H9 (cell line): ENCODE data around the gene TTC13. TPM values are rescaled to one million over a fixed set of nuclear protein-coding genes. Genes with fewer than 3 reads are reported as not detected.

ENCODE experiments used
- DNase-seq: peaks from one replicate; pipeline ENCODE4 v3.0.0-alpha.2; 2017
- H2AFZ ChIP-seq: one replicate; pipeline ENCODE4 v1.6.1; 2013; ENCODE audit warnings: mild to moderate bottlenecking, low read length, control low read depth, moderate library complexity
- H2AK5ac ChIP-seq: 2 replicates; pipeline ENCODE4 v1.6.1; 2013; ENCODE audit warnings: low read length, control low read depth, mixed read lengths; ENCODE audit not compliant: insufficient read length
- H2BK120ac ChIP-seq: one replicate; pipeline ENCODE4 v1.6.1; 2013; ENCODE audit warnings: low read depth, mild to moderate bottlenecking, low read length, control low read depth, inconsistent platforms; ENCODE audit not compliant: poor library complexity, severe bottlenecking
- H2BK12ac ChIP-seq: 2 replicates; pipeline ENCODE4 v1.6.1; 2013; ENCODE audit warnings: low read length, control low read depth, mixed read lengths, low read depth; ENCODE audit not compliant: insufficient read length
- H2BK15ac ChIP-seq: 2 replicates; pipeline ENCODE4 v1.6.1; 2013; ENCODE audit warnings: low read depth, low read length, control low read depth
- H2BK20ac ChIP-seq: one replicate; pipeline ENCODE4 v1.6.1; 2013; ENCODE audit warnings: low read depth, mild to moderate bottlenecking, low read length, control low read depth, inconsistent platforms; ENCODE audit not compliant: poor library complexity, severe bottlenecking
- H2BK5ac ChIP-seq: 2 replicates; pipeline ENCODE4 v1.6.1; 2013; ENCODE audit warnings: low read length, control low read depth, mixed read lengths; ENCODE audit not compliant: insufficient read length
- H3K14ac ChIP-seq: 2 replicates; pipeline ENCODE4 v1.6.1; 2013; ENCODE audit warnings: low read length, control low read depth; ENCODE audit not compliant: insufficient read depth
- H3K18ac ChIP-seq: 2 replicates; pipeline ENCODE4 v1.6.1; 2013; ENCODE audit warnings: low read depth, mild to moderate bottlenecking, mixed read lengths, low read length, control low read depth; ENCODE audit not compliant: insufficient read length
- H3K23ac ChIP-seq: 2 replicates; pipeline ENCODE4 v1.6.1; 2013; ENCODE audit warnings: low read length, control low read depth, mixed read lengths, low read depth; ENCODE audit not compliant: insufficient read length
- H3K23me2 ChIP-seq: 2 replicates; pipeline ENCODE4 v1.6.1; 2013; ENCODE audit warnings: low read depth, mild to moderate bottlenecking, mixed read lengths, low read length, control low read depth; ENCODE audit not compliant: insufficient read length, poor library complexity, severe bottlenecking
- H3K27ac ChIP-seq: 2 replicates; pipeline ENCODE4 v1.5.1; 2013; ENCODE audit warnings: low read length, control low read depth, mixed read lengths, low read depth; ENCODE audit not compliant: insufficient read length
- H3K27me3 ChIP-seq: 2 replicates; pipeline ENCODE4 v1.6.1; 2013; ENCODE audit warnings: low read length, control low read depth, inconsistent platforms; ENCODE audit not compliant: insufficient read depth
- H3K4ac ChIP-seq: 2 replicates; pipeline ENCODE4 v1.6.1; 2013; ENCODE audit warnings: low read depth, mild to moderate bottlenecking, control low read depth, inconsistent platforms, low read length, moderate library complexity
- H3K4me1 ChIP-seq: 2 replicates; pipeline ENCODE4 v1.6.1; 2013; ENCODE audit warnings: low read length, control low read depth, inconsistent platforms; ENCODE audit not compliant: insufficient read depth
- H3K4me2 ChIP-seq: 2 replicates; pipeline ENCODE4 v1.6.1; 2013; ENCODE audit warnings: low read length, control low read depth, mixed read lengths; ENCODE audit not compliant: insufficient read length, insufficient read depth
- H3K56ac ChIP-seq: 2 replicates; pipeline ENCODE4 v1.6.1; 2013; ENCODE audit warnings: low read depth, mild to moderate bottlenecking, mixed read lengths, low read length, control low read depth; ENCODE audit not compliant: insufficient read length
- H3K79me1 ChIP-seq: 2 replicates; pipeline ENCODE4 v1.6.1; 2013; ENCODE audit warnings: low read depth, mild to moderate bottlenecking, moderate library complexity, low read length, control low read depth, inconsistent platforms; ENCODE audit not compliant: insufficient read depth, poor library complexity, severe bottlenecking
- H3K79me2 ChIP-seq: 2 replicates; pipeline ENCODE4 v1.6.1; 2013; ENCODE audit warnings: low read length, control low read depth, inconsistent platforms; ENCODE audit not compliant: insufficient read depth
- H3K9ac ChIP-seq: 2 replicates; pipeline ENCODE4 v1.6.1; 2013; ENCODE audit warnings: low read length, control low read depth, mixed read lengths; ENCODE audit not compliant: insufficient read length; ENCODE audit errors: extremely low read depth
- H3K9me3 ChIP-seq: one replicate; pipeline ENCODE4 v1.6.1; 2013; ENCODE audit warnings: low read depth, low read length, inconsistent platforms; ENCODE audit not compliant: control insufficient read depth
- H3T11ph ChIP-seq: one replicate; pipeline ENCODE4 v1.6.1; 2013; ENCODE audit warnings: mild to moderate bottlenecking, low read length, control low read depth, inconsistent platforms
- H4K20me1 ChIP-seq: one replicate; pipeline ENCODE4 v1.6.1; 2013; ENCODE audit not compliant: control insufficient read depth, insufficient read length, insufficient read depth
- H4K5ac ChIP-seq: 2 replicates; pipeline ENCODE4 v1.6.1; 2013; ENCODE audit warnings: low read depth, mild to moderate bottlenecking, mixed read lengths, low read length, control low read depth; ENCODE audit not compliant: insufficient read length
- H4K8ac ChIP-seq: replicated peaks from 2 replicates; pipeline ENCODE4 v1.6.1; 2013; ENCODE audit warnings: low read length, control low read depth, mixed read lengths, low read depth; ENCODE audit not compliant: insufficient read length
- H4K91ac ChIP-seq: 2 replicates; pipeline ENCODE4 v1.6.1; 2013; ENCODE audit warnings: low read depth, mild to moderate bottlenecking, moderate library complexity, mixed read lengths, low read length, control low read depth; ENCODE audit not compliant: insufficient read length
- H3K27ac Mint-ChIP-seq, 3 experiments: 2 replicates in 2 of 3; 3 replicates in 1 of 3; pipeline ENCODE4 v1.8.0; 2020 to 2021; ENCODE audit warnings: mixed read lengths in 3 of 3, mild to moderate bottlenecking in 1 of 3, moderate library complexity in 1 of 3
- H3K27me3 Mint-ChIP-seq: 2 replicates; pipeline ENCODE4 v1.8.0; 2021; ENCODE audit warnings: low read depth, mild to moderate bottlenecking, moderate library complexity, mixed read lengths
- H3K36me3 Mint-ChIP-seq, 3 experiments: 2 replicates in 2 of 3; 3 replicates in 1 of 3; pipeline ENCODE4 v1.8.0; 2020 to 2021; ENCODE audit warnings: low read depth in 3 of 3, mixed read lengths in 3 of 3; ENCODE audit not compliant: insufficient read depth in 1 of 3
- H3K4me1 Mint-ChIP-seq, 2 experiments: 2 replicates each; pipeline ENCODE4 v1.8.0; 2020; ENCODE audit warnings: mixed read lengths in 2 of 2
- H3K4me3 Mint-ChIP-seq, 2 experiments: 2 replicates in 1 of 2; 3 replicates in 1 of 2; pipeline ENCODE4 v1.8.0; 2020 to 2021; ENCODE audit warnings: mild to moderate bottlenecking in 2 of 2, mixed read lengths in 2 of 2, moderate library complexity in 1 of 2
- H3K9me3 Mint-ChIP-seq, 2 experiments: 2 replicates in 1 of 2; 3 replicates in 1 of 2; pipeline ENCODE4 v1.8.0; 2020; ENCODE audit warnings: mild to moderate bottlenecking in 2 of 2, mixed read lengths in 2 of 2, moderate library complexity in 1 of 2
- WGBS: extraction: QIAGEN DNeasy Blood & Tissue Kit; methylation state at CpG from one replicate; pipeline ENCODE4 v1.1.7; 2013; ENCODE audit warnings: missing lambda C conversion rate, low lambda C conversion rate, mixed read lengths; ENCODE audit not compliant: insufficient read length; ENCODE audit errors: extremely low coverage; 5-methylcytosine and 5-hydroxymethylcytosine counted together
- total RNA-seq: library from RNA; stranded (reverse); gene quantifications from 2 replicates; pipeline ENCODE4 v1.2.1, GENCODE V29; 2021
- TF ChIP-seq, protein P1 (sequence below): fragments of 200-600 bp; sonication (generic); conservative IDR thresholded peaks from 3 replicates; pipeline ENCODE4 v1.8.0; 2021; ENCODE audit warnings: antibody characterized with exemption, mild to moderate bottlenecking

Gene TTC13
- total RNA-seq, 1 experiment from 2014 or later, result 7.6 TPM

GRCh38 chr1:231019711-231020110 lies 41.0 kb upstream of the TTC13 start:
- Histone ChIP-seq H3K14ac (no peak overlapping the region; the same call in 1 of the 2 replicates), H3K23me2 (no peaks in the 10 kb centered on the region), H2AFZ (no peak overlapping the region), H3K9me3 (no peaks in the 10 kb centered on the region), H3K9ac (no peak overlapping the region), H4K20me1 (no peaks in the 10 kb centered on the region), H2BK15ac (no peak overlapping the region), H2BK20ac (no peak overlapping the region), H3K79me1 (no peaks in the 10 kb centered on the region), H3K56ac (no peak overlapping the region), H2AK5ac (no peak overlapping the region), H4K8ac (no peak overlapping the region), H2BK120ac (no peak overlapping the region), H3K4me1 (peaks cover 12% of the 10 kb centered on the region; the same call in 1 of the 2 replicates), H3K4me2 (no peak overlapping the region), H2BK12ac (no peak overlapping the region), H3K4ac (no peak overlapping the region), H3K23ac (no peak overlapping the region), H3K79me2 (no peaks in the 10 kb centered on the region), H2BK5ac (no peak overlapping the region), H3K27ac (no peak overlapping the region), H3K18ac (no peak overlapping the region), H4K5ac (no peak overlapping the region), H3T11ph (no peak overlapping the region), H3K27me3 (no peaks in the 10 kb centered on the region; the same call in 1 of the 2 replicates), H4K91ac (no peak overlapping the region)
- no peak for DNase-seq
- WGBS, result no CpG with 5 or more reads among the region's 14 CpGs
- TF ChIP-seq, protein P1, sequence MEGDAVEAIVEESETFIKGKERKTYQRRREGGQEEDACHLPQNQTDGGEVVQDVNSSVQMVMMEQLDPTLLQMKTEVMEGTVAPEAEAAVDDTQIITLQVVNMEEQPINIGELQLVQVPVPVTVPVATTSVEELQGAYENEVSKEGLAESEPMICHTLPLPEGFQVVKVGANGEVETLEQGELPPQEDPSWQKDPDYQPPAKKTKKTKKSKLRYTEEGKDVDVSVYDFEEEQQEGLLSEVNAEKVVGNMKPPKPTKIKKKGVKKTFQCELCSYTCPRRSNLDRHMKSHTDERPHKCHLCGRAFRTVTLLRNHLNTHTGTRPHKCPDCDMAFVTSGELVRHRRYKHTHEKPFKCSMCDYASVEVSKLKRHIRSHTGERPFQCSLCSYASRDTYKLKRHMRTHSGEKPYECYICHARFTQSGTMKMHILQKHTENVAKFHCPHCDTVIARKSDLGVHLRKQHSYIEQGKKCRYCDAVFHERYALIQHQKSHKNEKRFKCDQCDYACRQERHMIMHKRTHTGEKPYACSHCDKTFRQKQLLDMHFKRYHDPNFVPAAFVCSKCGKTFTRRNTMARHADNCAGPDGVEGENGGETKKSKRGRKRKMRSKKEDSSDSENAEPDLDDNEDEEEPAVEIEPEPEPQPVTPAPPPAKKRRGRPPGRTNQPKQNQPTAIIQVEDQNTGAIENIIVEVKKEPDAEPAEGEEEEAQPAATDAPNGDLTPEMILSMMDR, result no peak
- no peak overlapping the region; a peak in 1 of 5 replicates for H3K4me3 Mint-ChIP-seq
- peaks cover 15 to 27% of the 10 kb centered on the region in 2 experiments for H3K4me1 Mint-ChIP-seq
- H3K36me3 Mint-ChIP-seq, result no peaks in the 10 kb centered on the region; a peak in 1 of 7 replicates
- no peaks in the 10 kb centered on the region for H3K9me3 Mint-ChIP-seq
- peaks cover 75% of the 10 kb centered on the region for H3K27me3 Mint-ChIP-seq
- H3K27ac Mint-ChIP-seq, result no peak overlapping the region
